ENCODE data around the gene IQSEC3. TPM values are rescaled to one million over a fixed set of nuclear protein-coding genes. Genes with fewer than 3 reads are reported as not detected.
A peak's percentile ranks its signal among the peaks of the same experiment; 100 is the strongest.

IQSEC3 gene
- total RNA-seq, 1 experiment from 2014 or later: 0.55 TPM

- peaks cover 32 to 41% of the 10 kb centered on the region in 2 experiments for H3K4me1 Mint-ChIP-seq
- H3K23me2 ChIP-seq (ENCODE audit: insufficient read length, low read depth, low read length, poor library complexity, severe bottlenecking): no peaks in the 10 kb centered on the region
These were observed 45.3 kb downstream of the IQSEC3 start for GRCh38 chr12:111699-112493.

More at GRCh38 chr12:111699-112493, 45.3 kb downstream of the IQSEC3 start:
- H3K4ac ChIP-seq (ENCODE audit: low read depth, low read length): no peak overlapping the region
- H2BK15ac ChIP-seq (ENCODE audit: low read depth, low read length): no peak overlapping the region
- H3K23ac ChIP-seq (ENCODE audit: insufficient read length, low read depth, low read length): no peak overlapping the region
- no CpG with 5 or more reads among the region's 11 CpGs for WGBS (ENCODE audit: extremely low coverage, insufficient read length, low lambda C conversion rate)
- H2AFZ ChIP-seq (ENCODE audit: low read length): no peak overlapping the region
- no peaks in the 10 kb centered on the region for H3K27me3 ChIP-seq (ENCODE audit: insufficient read depth, low read length)
- H4K5ac ChIP-seq (ENCODE audit: insufficient read length, low read depth, low read length): no peak overlapping the region
- H3K79me2 ChIP-seq (ENCODE audit: insufficient read depth, low read length): no peaks in the 10 kb centered on the region
- no peak overlapping the region for H4K91ac ChIP-seq (ENCODE audit: insufficient read length, low read depth, low read length)
- H3K27ac Mint-ChIP-seq: peak overlapping the region in 1 of 3 experiments; percentile 74; a peak in 1 of 7 replicates
- H3K56ac ChIP-seq (ENCODE audit: insufficient read length, low read depth, low read length): no peak overlapping the region
- H4K20me1 ChIP-seq (ENCODE audit: control insufficient read depth, insufficient read depth, insufficient read length): no peaks in the 10 kb centered on the region
- H3K27me3 Mint-ChIP-seq (ENCODE audit: low read depth): no peaks in the 10 kb centered on the region; the same call in 1 of the 2 replicates
- no peak overlapping the region for H3T11ph ChIP-seq (ENCODE audit: low read length)
- H3K14ac ChIP-seq (ENCODE audit: insufficient read depth, low read length): no peak overlapping the region; the same call in 1 of the 2 replicates
- no peak for DNase-seq
- TF ChIP-seq, protein P1, sequence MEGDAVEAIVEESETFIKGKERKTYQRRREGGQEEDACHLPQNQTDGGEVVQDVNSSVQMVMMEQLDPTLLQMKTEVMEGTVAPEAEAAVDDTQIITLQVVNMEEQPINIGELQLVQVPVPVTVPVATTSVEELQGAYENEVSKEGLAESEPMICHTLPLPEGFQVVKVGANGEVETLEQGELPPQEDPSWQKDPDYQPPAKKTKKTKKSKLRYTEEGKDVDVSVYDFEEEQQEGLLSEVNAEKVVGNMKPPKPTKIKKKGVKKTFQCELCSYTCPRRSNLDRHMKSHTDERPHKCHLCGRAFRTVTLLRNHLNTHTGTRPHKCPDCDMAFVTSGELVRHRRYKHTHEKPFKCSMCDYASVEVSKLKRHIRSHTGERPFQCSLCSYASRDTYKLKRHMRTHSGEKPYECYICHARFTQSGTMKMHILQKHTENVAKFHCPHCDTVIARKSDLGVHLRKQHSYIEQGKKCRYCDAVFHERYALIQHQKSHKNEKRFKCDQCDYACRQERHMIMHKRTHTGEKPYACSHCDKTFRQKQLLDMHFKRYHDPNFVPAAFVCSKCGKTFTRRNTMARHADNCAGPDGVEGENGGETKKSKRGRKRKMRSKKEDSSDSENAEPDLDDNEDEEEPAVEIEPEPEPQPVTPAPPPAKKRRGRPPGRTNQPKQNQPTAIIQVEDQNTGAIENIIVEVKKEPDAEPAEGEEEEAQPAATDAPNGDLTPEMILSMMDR (conservative IDR thresholded peaks at IDR 0.05): no peak
- no peak overlapping the region for H3K4me3 Mint-ChIP-seq
- H3K9ac ChIP-seq (ENCODE audit: extremely low read depth, insufficient read length, low read length): no peak overlapping the region
- peaks cover 6% of the 10 kb centered on the region; the same call in 1 of the 2 replicates for H3K4me1 ChIP-seq (ENCODE audit: insufficient read depth, low read length)
- H2BK12ac ChIP-seq (ENCODE audit: insufficient read length, low read depth, low read length): no peak overlapping the region
- H3K9me3 Mint-ChIP-seq: no peaks in the 10 kb centered on the region
- H2BK20ac ChIP-seq (ENCODE audit: low read depth, low read length, poor library complexity, severe bottlenecking): no peak overlapping the region
- no peak overlapping the region for H4K8ac ChIP-seq (replicated peaks; ENCODE audit: insufficient read length, low read depth, low read length)
- H3K36me3 Mint-ChIP-seq (ENCODE audit: insufficient read depth in 1 of 3, low read depth in 3 of 3): no peaks in the 10 kb centered on the region
- H2AK5ac ChIP-seq (ENCODE audit: insufficient read length, low read length): no peak overlapping the region
- no peak overlapping the region for H3K18ac ChIP-seq (ENCODE audit: insufficient read length, low read depth, low read length)
- no peaks in the 10 kb centered on the region for H3K79me1 ChIP-seq (ENCODE audit: insufficient read depth, low read depth, low read length, poor library complexity, severe bottlenecking)
- H2BK120ac ChIP-seq (ENCODE audit: low read depth, low read length, poor library complexity, severe bottlenecking): no peak overlapping the region
- no peaks in the 10 kb centered on the region for H3K9me3 ChIP-seq (ENCODE audit: control insufficient read depth, low read depth, low read length)
- H3K27ac ChIP-seq (ENCODE audit: insufficient read length, low read depth, low read length): no peak overlapping the region
- H2BK5ac ChIP-seq (ENCODE audit: insufficient read length, low read length): no peak overlapping the region
- H3K4me2 ChIP-seq (ENCODE audit: insufficient read depth, insufficient read length, low read length): no peak overlapping the region

All from H9 (cell line).